HG02588 (cell line): ENCODE measurements around the gene YIPF3.
"Not testable (repeated sequence)": the region's sequence is repeated elsewhere in the genome, so short reads cannot be mapped to it uniquely, and the experiment has no call there.

Experiments
- ATAC-seq: cut with Tn5 transposase; IDR thresholded peaks from one replicate; pipeline ENCODE4 v1.9.1; 2021; ENCODE audit warnings: mild to moderate bottlenecking, moderate library complexity; ENCODE audit not compliant: unreplicated experiment

YIPF3 gene

DNA sequence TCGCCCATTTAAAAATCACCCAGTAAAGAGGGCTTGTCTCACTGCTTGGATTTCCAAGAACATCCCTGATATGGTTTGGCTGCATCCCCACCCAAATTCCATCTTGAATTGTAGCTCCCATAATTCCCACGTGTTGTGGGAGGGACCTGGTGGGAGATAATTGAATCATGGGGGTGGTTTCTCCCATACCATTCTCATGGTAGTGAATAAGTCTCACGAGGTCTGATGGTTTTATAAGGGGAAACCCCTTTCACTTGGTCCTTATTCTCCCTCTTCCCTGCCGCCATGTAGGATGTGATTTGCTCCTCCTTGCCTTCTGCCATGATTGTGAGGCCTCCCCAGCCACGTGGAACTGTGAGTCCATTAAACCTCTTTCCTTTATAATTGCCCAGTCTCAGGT lies 49.5 kb downstream of the YIPF3 start:
- ATAC-seq = not testable (repeated sequence)

DNA sequence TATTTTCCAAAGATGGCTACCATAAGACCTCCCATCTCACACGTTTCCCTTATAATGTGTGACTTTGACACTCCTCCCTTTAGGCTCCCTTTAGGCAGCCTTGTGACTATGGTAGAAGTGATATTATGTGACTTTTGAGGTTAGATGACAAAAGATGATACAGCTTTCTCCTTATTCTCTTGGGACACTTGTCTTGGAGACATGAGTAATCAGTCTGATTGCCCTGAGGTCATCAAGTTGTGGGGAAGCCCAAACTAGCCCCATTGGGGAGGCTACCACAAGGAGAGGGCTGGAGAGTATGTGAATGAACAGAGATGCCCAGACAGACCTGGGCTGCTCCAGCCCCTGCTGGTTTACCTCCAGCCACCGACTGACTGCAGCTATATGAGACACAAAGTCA lies 50.8 kb downstream of the YIPF3 start:
- no peak for ATAC-seq

DNA sequence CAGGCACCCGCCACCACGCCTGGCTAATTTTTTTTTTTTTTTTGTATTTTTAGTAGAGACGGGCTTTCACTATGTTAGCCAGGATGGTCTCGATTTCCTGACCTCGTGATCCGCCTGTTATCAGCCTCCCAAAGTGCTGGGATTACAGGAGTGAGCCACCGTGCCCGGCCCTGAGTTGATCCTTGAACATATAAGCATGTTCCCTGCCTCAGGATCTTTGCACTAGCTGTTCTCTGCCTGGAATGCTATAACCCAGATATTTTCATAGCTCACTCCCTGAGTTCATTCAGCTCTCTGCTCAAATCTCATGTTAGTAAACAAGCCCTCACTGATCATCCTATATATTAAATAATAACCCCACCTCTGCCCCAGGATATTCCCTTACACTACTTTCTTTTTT lies 52.4 kb downstream of the YIPF3 start:
- ATAC-seq = no peak

DNA sequence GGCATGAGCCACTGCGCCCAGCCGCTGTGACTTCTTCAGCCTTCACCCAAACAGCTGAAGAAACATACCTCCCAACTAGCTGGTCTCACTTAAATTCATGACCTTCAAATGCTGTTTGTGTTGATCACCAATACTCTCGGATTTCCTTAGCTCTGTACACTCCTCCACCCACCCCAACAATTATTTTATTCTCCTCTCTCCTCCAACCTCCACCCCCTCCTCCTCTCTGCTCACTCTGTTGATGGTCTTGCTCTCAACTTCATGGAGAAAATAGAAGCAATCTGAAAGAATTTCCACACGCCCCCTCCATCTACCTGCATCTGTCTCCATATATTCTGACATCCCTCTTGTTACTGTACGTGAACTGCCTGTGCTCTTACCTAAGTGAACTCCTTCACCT lies 54.8 kb downstream of the YIPF3 start:
- no peak for ATAC-seq
